RWPE2 (cell line): ENCODE results near the gene DCAF6.

Source experiments
- ATAC-seq: fragments of 200-7000 bp; cut with Tn5 transposase; 3 replicates; pipeline ENCODE4 v1.9.1; 2021; ENCODE audit warnings: low read depth
- DNase-seq: peaks from one replicate; pipeline ENCODE4 v3.0.0-alpha.2; 2020; ENCODE audit warnings: low spot score
- H3K27ac ChIP-seq: fragments of 450-650 bp; 2 replicates; pipeline ENCODE4 v1.5.1; 2017; ENCODE audit warnings: mild to moderate bottlenecking; ENCODE audit not compliant: poor library complexity, severe bottlenecking
- H3K27me3 ChIP-seq: fragments of 250-450 bp; sonication (Bioruptor Pico); 2 replicates; pipeline ENCODE4 v1.5.1; 2021; ENCODE audit warnings: mild to moderate bottlenecking, moderate library complexity; ENCODE audit not compliant: insufficient read depth, poor library complexity, severe bottlenecking
- H3K36me3 ChIP-seq: fragments of 250-450 bp; sonication (Bioruptor Pico); 2 replicates; pipeline ENCODE4 v1.5.1; 2020; ENCODE audit warnings: low read depth, mild to moderate bottlenecking, moderate library complexity
- H3K4me1 ChIP-seq: fragments of 250-450 bp; sonication (Bioruptor Pico); 2 replicates; pipeline ENCODE4 v1.5.1; 2021; ENCODE audit warnings: mild to moderate bottlenecking, moderate library complexity; ENCODE audit not compliant: insufficient read depth, poor library complexity, severe bottlenecking
- H3K4me3 ChIP-seq: fragments of 250-450 bp; sonication (Bioruptor Pico); 2 replicates; pipeline ENCODE4 v1.5.1; 2021; ENCODE audit warnings: mild to moderate bottlenecking, moderate library complexity; ENCODE audit not compliant: severe bottlenecking
- H3K9me3 ChIP-seq: fragments of 250-450 bp; sonication (Bioruptor Pico); 2 replicates; pipeline ENCODE4 v1.5.1; 2021; ENCODE audit warnings: mild to moderate bottlenecking, moderate library complexity; ENCODE audit not compliant: severe bottlenecking
- TF ChIP-seq, protein P1 (sequence below): fragments of 450-650 bp; IDR thresholded peaks from one replicate; pipeline ENCODE4 v1.5.1; 2017; ENCODE audit warnings: mild to moderate bottlenecking, moderate library complexity; ENCODE audit not compliant: poor library complexity, severe bottlenecking

Gene DCAF6

GRCh38 chr1:167923324-167924056, 13.0 kb upstream of the DCAF6 start:
- H3K4me3 ChIP-seq, result no peak overlapping the region
- TF ChIP-seq, protein P1, sequence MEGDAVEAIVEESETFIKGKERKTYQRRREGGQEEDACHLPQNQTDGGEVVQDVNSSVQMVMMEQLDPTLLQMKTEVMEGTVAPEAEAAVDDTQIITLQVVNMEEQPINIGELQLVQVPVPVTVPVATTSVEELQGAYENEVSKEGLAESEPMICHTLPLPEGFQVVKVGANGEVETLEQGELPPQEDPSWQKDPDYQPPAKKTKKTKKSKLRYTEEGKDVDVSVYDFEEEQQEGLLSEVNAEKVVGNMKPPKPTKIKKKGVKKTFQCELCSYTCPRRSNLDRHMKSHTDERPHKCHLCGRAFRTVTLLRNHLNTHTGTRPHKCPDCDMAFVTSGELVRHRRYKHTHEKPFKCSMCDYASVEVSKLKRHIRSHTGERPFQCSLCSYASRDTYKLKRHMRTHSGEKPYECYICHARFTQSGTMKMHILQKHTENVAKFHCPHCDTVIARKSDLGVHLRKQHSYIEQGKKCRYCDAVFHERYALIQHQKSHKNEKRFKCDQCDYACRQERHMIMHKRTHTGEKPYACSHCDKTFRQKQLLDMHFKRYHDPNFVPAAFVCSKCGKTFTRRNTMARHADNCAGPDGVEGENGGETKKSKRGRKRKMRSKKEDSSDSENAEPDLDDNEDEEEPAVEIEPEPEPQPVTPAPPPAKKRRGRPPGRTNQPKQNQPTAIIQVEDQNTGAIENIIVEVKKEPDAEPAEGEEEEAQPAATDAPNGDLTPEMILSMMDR, result no peak
- no peaks in the 10 kb centered on the region for H3K27me3 ChIP-seq
- H3K9me3 ChIP-seq, result no peaks in the 10 kb centered on the region
- no peak for DNase-seq
- ATAC-seq, result no peak
- H3K27ac ChIP-seq, result no peak overlapping the region
- no peaks in the 10 kb centered on the region for H3K36me3 ChIP-seq
- peaks cover 12% of the 10 kb centered on the region for H3K4me1 ChIP-seq

DNA sequence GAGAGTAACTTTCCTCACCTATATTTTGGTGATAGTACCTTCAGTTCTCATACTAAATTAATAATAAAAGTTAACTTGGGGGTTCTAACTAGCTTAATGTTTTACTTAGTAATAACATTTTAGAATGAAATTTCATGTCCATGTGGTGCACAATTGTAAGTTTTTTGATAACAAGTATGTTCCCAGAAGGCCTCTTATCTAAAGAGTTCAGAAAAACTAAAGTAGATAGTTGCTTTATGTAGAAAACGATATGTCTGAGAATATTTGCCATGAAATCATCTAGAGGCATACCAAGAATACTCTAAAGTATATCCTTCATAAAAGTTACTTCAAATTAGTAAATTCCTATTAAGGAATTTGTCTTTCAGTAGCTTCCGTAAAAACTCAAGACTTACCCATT, 12.4 kb upstream of the DCAF6 start:
- Histone ChIP-seq H3K27me3 (no peaks in the 10 kb centered on the region), H3K36me3 (no peaks in the 10 kb centered on the region), H3K4me3 (no peak overlapping the region), H3K4me1 (peaks cover 12% of the 10 kb centered on the region), H3K27ac (no peak overlapping the region), H3K9me3 (no peaks in the 10 kb centered on the region)
- no peak for ATAC-seq
- DNase-seq, result no peak
- TF ChIP-seq, protein P1, result no peak

GRCh38 chr1:167924543-167925231, 11.8 kb upstream of the DCAF6 start:
- no peak overlapping the region for H3K27ac ChIP-seq
- TF ChIP-seq, protein P1, result no peak
- H3K4me3 ChIP-seq, result no peak overlapping the region
- ATAC-seq (no peak), DNase-seq (no peak)
- H3K27me3 ChIP-seq, result no peaks in the 10 kb centered on the region
- peaks cover 12% of the 10 kb centered on the region for H3K4me1 ChIP-seq
- no peaks in the 10 kb centered on the region for H3K36me3 ChIP-seq
- H3K9me3 ChIP-seq, result no peaks in the 10 kb centered on the region

- Histone ChIP-seq H3K9me3 (no peaks in the 10 kb centered on the region), H3K27ac (no peak overlapping the region), H3K4me1 (peaks cover 12% of the 10 kb centered on the region), H3K4me3 (no peak overlapping the region), H3K27me3 (no peaks in the 10 kb centered on the region), H3K36me3 (no peaks in the 10 kb centered on the region)
- ATAC-seq (no peak), DNase-seq (no peak)
- TF ChIP-seq, protein P1, result no peak
Measured at GRCh38 chr1:167926486-167926997, 9.9 kb upstream of the DCAF6 start.
